SK-N-SH (cell line): ENCODE results near the gene HES6. TPM values are rescaled to one million over a fixed set of nuclear protein-coding genes. Genes with fewer than 3 reads are reported as not detected.

ENCODE experiments used
- CTCF ChIA-PET: fragments of 300-600, 350-600 bp; formaldehyde crosslinking; extraction: SDS; loops from one replicate; lab custom pipeline; 2021; lab: Yijun Ruan, JAX
- POLR2A ChIA-PET: fragments of 350-600 bp; sonication (Branson Sonifier 250); formaldehyde crosslinking; extraction: SDS; loops from one replicate; lab custom pipeline; 2020; ENCODE audit warnings: antibody characterized with exemption, inconsistent platforms; lab: Yijun Ruan, JAX
- DNase-seq: peaks from one replicate; pipeline ENCODE4 v3.0.0; 2012
- H2AFZ ChIP-seq: fragments of 200-600 bp; sonication (generic); 2 replicates; pipeline ENCODE4 v1.8.1; 2016; ENCODE audit warnings: antibody characterized with exemption, mild to moderate bottlenecking, low read depth
- H3F3A ChIP-seq: fragments of 200-600 bp; sonication (generic); replicated peaks from 2 replicates; pipeline ENCODE3; 2016; ENCODE audit warnings: antibody characterized with exemption, mild to moderate bottlenecking; ENCODE audit not compliant: insufficient read depth
- H3K27ac ChIP-seq, 2 experiments: fragments of 200-500 bp in 1 of 2; fragments of 200-600 bp in 1 of 2; sonication (Bioruptor generic) in 1 of 2; sonication (generic), shearing (Covaris generic) in 1 of 2; 2 replicates each; pipeline versions ENCODE4 v1.5.1 to v1.6.1; 2014 to 2016; ENCODE audit warnings: low read depth in 2 of 2, inconsistent platforms in 1 of 2, low read length in 1 of 2, mild to moderate bottlenecking in 1 of 2, mixed read lengths in 1 of 2
- H3K27me3 ChIP-seq: fragments of 200-600 bp; sonication (generic), shearing (Covaris generic); 2 replicates; pipeline ENCODE4 v1.6.1; 2016; ENCODE audit warnings: mixed run types; ENCODE audit not compliant: insufficient read depth
- H3K36me3 ChIP-seq, 2 experiments: fragments of 200-500 bp in 1 of 2; fragments of 200-600 bp in 1 of 2; sonication (Bioruptor generic) in 1 of 2; sonication (generic) in 1 of 2; replicated peaks in 1 of 2; 2 replicates each; pipeline versions ENCODE3 to v1.5.1; 2014 to 2016; ENCODE audit warnings: low read length in 1 of 2, mild to moderate bottlenecking in 1 of 2; ENCODE audit not compliant: insufficient read depth in 2 of 2, control insufficient read depth in 1 of 2
- H3K4me1 ChIP-seq, 2 experiments: fragments of 200-500 bp in 1 of 2; fragments of 200-600 bp in 1 of 2; sonication (Bioruptor generic) in 1 of 2; sonication (generic), shearing (Covaris generic) in 1 of 2; 2 replicates each; pipeline versions ENCODE4 v1.5.1 to v1.6.1; 2014 to 2016; ENCODE audit warnings: low read depth in 1 of 2, low read length in 1 of 2, mixed run types in 1 of 2; ENCODE audit not compliant: insufficient read depth in 2 of 2, control insufficient read depth in 1 of 2
- H3K4me2 ChIP-seq: fragments of 200-600 bp; sonication (generic), shearing (Covaris generic); 2 replicates; pipeline ENCODE4 v1.6.1; 2017; ENCODE audit warnings: mixed run types
- H3K4me3 ChIP-seq, 2 experiments: fragments of 200-500 bp in 1 of 2; fragments of 200-600 bp in 1 of 2; sonication (Bioruptor generic) in 1 of 2; sonication (generic), shearing (Covaris generic) in 1 of 2; 2 replicates each; pipeline versions ENCODE4 v1.5.1 to v1.8.1; 2014 to 2016; ENCODE audit warnings: low read depth in 2 of 2, inconsistent platforms in 1 of 2, low read length in 1 of 2, mild to moderate bottlenecking in 1 of 2, mixed read lengths in 1 of 2, moderate library complexity in 1 of 2
- H3K79me2 ChIP-seq: fragments of 200-600 bp; sonication (generic); 2 replicates; pipeline ENCODE4 v1.8.1; 2017; ENCODE audit warnings: mild to moderate bottlenecking; ENCODE audit not compliant: insufficient read depth
- H3K9ac ChIP-seq: fragments of 200-600 bp; sonication (generic); 2 replicates; pipeline ENCODE4 v1.6.1; 2017; ENCODE audit warnings: mixed run types
- H3K9me2 ChIP-seq: fragments of 200-600 bp; sonication (generic); 2 replicates; pipeline ENCODE4 v1.6.1; 2017; ENCODE audit warnings: mixed run types
- H3K9me3 ChIP-seq: fragments of 200-600 bp; sonication (generic); 2 replicates; pipeline ENCODE4 v1.6.1; 2017; ENCODE audit warnings: mixed run types, mild to moderate bottlenecking, moderate library complexity
- H4K20me1 ChIP-seq: fragments of 200-600 bp; sonication (generic); 2 replicates; pipeline ENCODE4 v1.6.1; 2017; ENCODE audit warnings: mild to moderate bottlenecking, mixed run types; ENCODE audit not compliant: insufficient read depth
- CHD2 ChIP-seq: fragments of 150-350 bp; IDR thresholded peaks from 2 replicates; pipeline ENCODE4 v1.6.1; 2018; ENCODE audit warnings: low read length; ENCODE audit not compliant: partially characterized antibody
- CTCF ChIP-seq: fragments of 200-600 bp; sonication (generic); IDR thresholded peaks from 2 replicates; pipeline ENCODE4 v1.6.1; 2017; ENCODE audit warnings: antibody characterized with exemption, mild to moderate bottlenecking, moderate library complexity
- FOSL2 ChIP-seq: IDR thresholded peaks from 2 replicates; pipeline ENCODE4 v1.4.0; 2012; ENCODE audit warnings: low read depth, mild to moderate bottlenecking, moderate library complexity, borderline replicate concordance
- FOXJ3 ChIP-seq: sonication (generic); formaldehyde crosslinking; IDR thresholded peaks from 2 replicates; pipeline ENCODE4 v1.5.1; 2020; ENCODE audit warnings: mild to moderate bottlenecking, missing genetic modification reagents
- FOXM1 ChIP-seq: IDR thresholded peaks from 2 replicates; pipeline ENCODE4 v1.4.0; 2012; ENCODE audit warnings: low read depth, mild to moderate bottlenecking
- IRF3 ChIP-seq: fragments of 150-350 bp; IDR thresholded peaks from 2 replicates; pipeline ENCODE4 v1.6.1; 2016; ENCODE audit warnings: mild to moderate bottlenecking, low read depth, low read length
- MEF2A ChIP-seq: IDR thresholded peaks from 2 replicates; pipeline ENCODE4 v1.4.0; 2012; ENCODE audit warnings: low read depth, borderline replicate concordance
- NRF1 ChIP-seq: IDR thresholded peaks from 2 replicates; pipeline ENCODE4 v1.6.1; 2012; ENCODE audit warnings: low read depth, mild to moderate bottlenecking, low read length
- RAD21 ChIP-seq: IDR thresholded peaks from 2 replicates; pipeline ENCODE4 v1.6.1; 2012; ENCODE audit warnings: mild to moderate bottlenecking, low read length
- RCOR1 ChIP-seq: fragments of 150-350 bp; IDR thresholded peaks from 2 replicates; pipeline ENCODE4 v1.6.1; 2017; ENCODE audit warnings: antibody characterized with exemption, low read length
- REST ChIP-seq: IDR thresholded peaks from 2 replicates; pipeline ENCODE4 v1.6.1; 2012; ENCODE audit warnings: mild to moderate bottlenecking, low read depth, low read length, moderate library complexity
- RFX5 ChIP-seq: IDR thresholded peaks from 2 replicates; pipeline ENCODE4 v1.6.1; 2012; ENCODE audit warnings: mild to moderate bottlenecking, improper control_type of control experiment, low read length
- SIN3A ChIP-seq: IDR thresholded peaks from 2 replicates; pipeline ENCODE4 v1.6.1; 2012; ENCODE audit warnings: low read depth, mild to moderate bottlenecking, low read length, moderate library complexity, borderline replicate concordance
- SMC3 ChIP-seq: IDR thresholded peaks from 2 replicates; pipeline ENCODE4 v1.6.1; 2012; ENCODE audit warnings: low read depth, low read length, improper control_type of control experiment
- TAF1 ChIP-seq: IDR thresholded peaks from 2 replicates; pipeline ENCODE4 v1.6.1; 2012; ENCODE audit warnings: low read depth, mild to moderate bottlenecking, low read length, moderate library complexity, borderline replicate concordance
- TEAD4 ChIP-seq: IDR thresholded peaks from 2 replicates; pipeline ENCODE4 v1.4.0; 2012; ENCODE audit warnings: mild to moderate bottlenecking, borderline replicate concordance; ENCODE audit not compliant: insufficient read depth
- USF1 ChIP-seq: IDR thresholded peaks from 2 replicates; pipeline ENCODE4 v1.4.0; 2012; ENCODE audit warnings: low read depth, borderline replicate concordance
- USF2 ChIP-seq: fragments of 150-350 bp; IDR thresholded peaks from 2 replicates; pipeline ENCODE4 v1.6.1; 2017; ENCODE audit warnings: antibody characterized with exemption, low read length, low read depth, borderline replicate concordance
- ZBTB33 ChIP-seq: IDR thresholded peaks from 2 replicates; pipeline ENCODE4 v1.4.0; 2012; ENCODE audit warnings: low read depth, borderline replicate concordance
- WGBS: methylation state at CpG from one replicate; pipeline ENCODE4 v1.1.6; 2017; ENCODE audit warnings: low lambda C conversion rate; 5-methylcytosine and 5-hydroxymethylcytosine counted together
- polyA plus RNA-seq, 3 experiments: library from polyadenylated mRNA; depleted of rRNA; stranded (reverse); fragments of >200 nt; gene quantifications; 2 replicates each; pipeline ENCODE4 v1.2.3, GENCODE V29; 2012

HES6 gene
- polyA plus RNA-seq, 1 of the 3 experiments (the other 2 are of a cell fraction) = 3.6 TPM

- Histone ChIP-seq H3K9ac (no peak overlapping the region), H2AFZ (no peak overlapping the region), H3K27ac (no peak overlapping the region), H3K79me2 (no peaks in the 10 kb centered on the region), H3F3A (no peaks in the 10 kb centered on the region), H3K4me3 (no peak overlapping the region), H4K20me1 (no peaks in the 10 kb centered on the region), H3K9me3 (no peaks in the 10 kb centered on the region), H3K4me2 (no peak overlapping the region), H3K9me2 (no peaks in the 10 kb centered on the region), H3K4me1 (peaks cover 0 to 12% of the 10 kb centered on the region in 2 experiments; a peak in 1 of 4 replicates), H3K36me3 (peaks cover 3 to 8% of the 10 kb centered on the region in 2 experiments), H3K27me3 (no peaks in the 10 kb centered on the region)
- no peak for DNase-seq
- ChIA-PET POLR2A (interaction anchor here (1.0 kb wide), 1 partner anchor 286 kb away, joined by 3 read pairs; no protein-coding TSS in a partner anchor), CTCF (interaction anchor here (1.0 to 6.2 kb wide), 8 partner anchors 11 to 397 kb away, joined by 3 to 60 read pairs (median 4); no protein-coding TSS in a partner anchor)
- WGBS = 93% methylated on average over 4 of the region's 6 CpGs
- TF ChIP-seq TAF1 = no peak
- no peak for TF ChIP-seq MEF2A
- no peak for TF ChIP-seq NRF1
- TF ChIP-seq CTCF = no peak
- TF ChIP-seq TEAD4 = no peak
- TF ChIP-seq RCOR1 = no peak
- TF ChIP-seq SMC3 = no peak
- no peak for TF ChIP-seq FOXM1
- TF ChIP-seq REST = no peak
- no peak for TF ChIP-seq RFX5
- no peak for TF ChIP-seq FOSL2
- no peak for TF ChIP-seq USF1
- no peak for TF ChIP-seq CHD2
- TF ChIP-seq IRF3 = no peak
- TF ChIP-seq FOXJ3 = no peak
- no peak for TF ChIP-seq USF2
- TF ChIP-seq SIN3A = no peak
- TF ChIP-seq ZBTB33 = no peak
- no peak for TF ChIP-seq RAD21
These were observed 15.3 kb upstream of the HES6 start for GRCh38 chr2:238255151-238255551.
